CD4-positive, alpha-beta T cell treated with Interleukin-17A for 4 hours (primary cell): ENCODE results near the gene SLC9A3.

Experiments used
- DNase-seq: peaks from one replicate; pipeline ENCODE4 v3.0.0-alpha.2; 2020; ENCODE audit warnings: mixed read lengths

The SLC9A3 gene

GRCh38 chr5:424301-425110 is 99.7 kb downstream of the SLC9A3 start:
- DNase-seq, result no peak

DNA sequence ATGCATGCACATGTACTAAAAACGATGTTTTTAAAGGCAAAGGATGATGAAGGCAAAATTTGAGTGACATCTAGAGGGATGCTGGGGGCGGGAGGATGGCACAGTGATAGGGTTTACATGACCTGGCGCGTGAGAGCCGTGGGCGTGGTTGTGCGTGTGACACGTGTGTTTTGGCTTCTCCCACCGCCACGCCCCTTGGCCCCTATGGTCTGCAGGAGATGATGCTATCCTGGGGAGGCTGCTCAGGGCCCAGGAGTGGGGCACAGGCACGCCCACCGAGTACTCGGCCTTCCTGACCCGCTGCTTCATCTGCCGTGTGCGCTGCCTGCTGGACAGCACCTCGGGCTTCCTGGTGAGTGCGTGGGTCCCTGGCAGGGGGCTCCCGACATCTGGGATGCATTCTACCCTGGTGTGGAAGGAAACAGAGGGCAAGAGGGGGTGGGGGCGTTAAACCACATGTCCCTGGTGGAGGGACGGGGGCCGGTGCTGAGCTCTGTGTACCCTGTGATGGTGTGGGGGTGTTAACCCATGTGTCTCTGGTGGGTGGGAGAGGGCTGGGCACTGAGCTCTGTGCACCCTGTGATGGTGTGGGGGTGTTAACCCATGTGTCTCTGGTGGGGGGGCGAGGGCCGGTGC is 100.5 kb downstream of the SLC9A3 start:
- DNase-seq, result no peak

- no peak for DNase-seq
Measured at GRCh38 chr5:423233-423565, 101.0 kb downstream of the SLC9A3 start.

DNA sequence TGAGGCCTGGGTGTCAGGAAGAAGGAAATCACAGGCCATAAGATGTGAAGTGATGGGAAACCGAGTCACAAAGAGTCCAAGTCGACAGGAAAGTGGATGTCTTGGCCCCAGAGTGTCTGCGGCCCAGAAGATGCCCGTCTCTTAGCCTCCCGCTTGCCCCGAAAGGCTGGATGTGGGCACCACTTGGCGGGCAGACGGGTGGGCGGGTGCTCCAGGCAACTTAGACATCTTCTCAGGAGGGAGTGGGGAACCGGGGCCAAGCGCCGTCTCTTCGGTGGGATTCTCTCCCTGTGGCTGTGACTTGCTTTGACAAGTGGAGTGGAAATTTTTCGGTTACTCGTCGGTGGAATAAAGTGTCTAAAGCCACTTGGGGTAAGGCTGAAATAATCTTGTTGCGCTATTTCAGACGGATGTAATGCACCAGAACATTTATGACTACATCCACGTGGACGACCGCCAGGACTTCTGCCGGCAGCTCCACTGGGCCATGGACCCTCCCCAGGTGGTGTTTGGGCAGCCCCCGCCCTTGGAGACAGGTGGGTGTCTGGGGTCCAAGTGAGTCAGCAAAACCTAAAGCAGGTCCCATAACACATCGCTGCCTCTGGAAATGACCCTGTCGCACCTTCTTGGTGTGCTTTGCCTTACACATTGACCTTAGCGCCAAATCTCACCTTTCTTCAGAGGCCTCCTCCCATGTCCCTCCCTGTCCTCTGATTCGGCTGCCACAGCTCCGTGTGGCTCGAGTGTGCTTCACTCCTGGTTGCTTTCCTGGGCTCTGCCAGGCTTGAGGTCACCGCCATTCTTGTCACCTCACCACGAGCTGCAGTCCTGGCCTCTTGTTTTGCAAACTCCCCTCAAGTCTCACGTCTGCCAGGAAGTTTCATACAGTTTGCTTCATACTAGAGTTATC is 101.7 kb downstream of the SLC9A3 start:
- DNase-seq, result no peak

- no peak for DNase-seq
Measured at GRCh38 chr5:421901-422300, 102.3 kb downstream of the SLC9A3 start.

- no peak for DNase-seq
Measured at GRCh38 chr5:421287-421880, 102.9 kb downstream of the SLC9A3 start.

GRCh38 chr5:420632-421286 is 103.5 kb downstream of the SLC9A3 start:
- DNase-seq, result no peak
